Right lung (tissue), 5 donors: ENCODE data around the gene ARHGAP44. TPM values are rescaled to one million over a fixed set of nuclear protein-coding genes. Genes with fewer than 3 reads are reported as not detected.
"Not testable (repeated sequence)": the region's sequence is repeated elsewhere in the genome, so short reads cannot be mapped to it uniquely, and the experiment has no call there.

Experiments
- DNase-seq, 2 donors: peaks; one replicate each; pipeline ENCODE4 v3.0.0-alpha.2; 2013
- polyA plus RNA-seq, 5 donors: library from polyadenylated mRNA; unstranded; fragments of 120-200 nt; gene quantifications; one replicate each; pipeline versions ENCODE4 v1.2.1 to v1.2.3, GENCODE V29; 2013; ENCODE audit warnings: inconsistent platforms in 1 of 5, low replicate concordance in 1 of 5; ENCODE audit not compliant: insufficient read length in 5 of 5, insufficient read depth in 1 of 5

Gene ARHGAP44
- polyA plus RNA-seq, 5 donors, result 12.3 to 19.0 (median 14.0) TPM

- no peak for DNase-seq
Observed at GRCh38 chr17:12959441-12959840, 170.1 kb downstream of the ARHGAP44 start.

GRCh38 chr17:12961655-12962054 is 172.4 kb downstream of the ARHGAP44 start:
- DNase-seq, result no peak

GRCh38 chr17:12963505-12963904 is 174.2 kb downstream of the ARHGAP44 start:
- DNase-seq, result no peak

GRCh38 chr17:12964162-12964561 is 174.9 kb downstream of the ARHGAP44 start:
- no peak for DNase-seq

- DNase-seq, result no peak
Observed at GRCh38 chr17:12964840-12965239, 175.5 kb downstream of the ARHGAP44 start.

GRCh38 chr17:12965988-12966387 is 176.7 kb downstream of the ARHGAP44 start:
- no peak for DNase-seq

- no peak for DNase-seq
Observed at GRCh38 chr17:12966413-12966812, 177.1 kb downstream of the ARHGAP44 start.

- no peak for DNase-seq
Observed at GRCh38 chr17:12967962-12968361, 178.7 kb downstream of the ARHGAP44 start.

- no peak for DNase-seq
Observed at GRCh38 chr17:12973496-12974004, 184.3 kb downstream of the ARHGAP44 start.

- peak; percentile 14 to 20 for DNase-seq
Observed at GRCh38 chr17:12974005-12974531, 184.8 kb downstream of the ARHGAP44 start.

- no peak for DNase-seq
Observed at GRCh38 chr17:12977008-12977751, 187.9 kb downstream of the ARHGAP44 start.

- not testable (repeated sequence) for DNase-seq
Observed at GRCh38 chr17:12978787-12979186, 189.5 kb downstream of the ARHGAP44 start.

GRCh38 chr17:12979246-12979645 is 189.9 kb downstream of the ARHGAP44 start:
- no peak for DNase-seq

- DNase-seq, result no peak
Observed at GRCh38 chr17:12979826-12980500, 190.7 kb downstream of the ARHGAP44 start.

- no peak for DNase-seq
Observed at GRCh38 chr17:12982224-12982623, 192.9 kb downstream of the ARHGAP44 start.

- DNase-seq, result no peak
Observed at GRCh38 chr17:12983991-12984884, 194.9 kb downstream of the ARHGAP44 start.

GRCh38 chr17:12985431-12986293 is 196.4 kb downstream of the ARHGAP44 start:
- no peak for DNase-seq

GRCh38 chr17:12987120-12987519 is 197.8 kb downstream of the ARHGAP44 start:
- no peak for DNase-seq

- no peak for DNase-seq
Observed at GRCh38 chr17:12990041-12990808, 200.9 kb downstream of the ARHGAP44 start.

- no peak for DNase-seq
Observed at GRCh38 chr17:12990926-12991325, 201.6 kb downstream of the ARHGAP44 start.
